ENCODE results near the gene TSFM. TPM values are rescaled to one million over a fixed set of nuclear protein-coding genes. Genes with fewer than 3 reads are reported as not detected.

TSFM gene
- total RNA-seq, 1 experiment from 2014 or later, result 58.5 TPM

DNA sequence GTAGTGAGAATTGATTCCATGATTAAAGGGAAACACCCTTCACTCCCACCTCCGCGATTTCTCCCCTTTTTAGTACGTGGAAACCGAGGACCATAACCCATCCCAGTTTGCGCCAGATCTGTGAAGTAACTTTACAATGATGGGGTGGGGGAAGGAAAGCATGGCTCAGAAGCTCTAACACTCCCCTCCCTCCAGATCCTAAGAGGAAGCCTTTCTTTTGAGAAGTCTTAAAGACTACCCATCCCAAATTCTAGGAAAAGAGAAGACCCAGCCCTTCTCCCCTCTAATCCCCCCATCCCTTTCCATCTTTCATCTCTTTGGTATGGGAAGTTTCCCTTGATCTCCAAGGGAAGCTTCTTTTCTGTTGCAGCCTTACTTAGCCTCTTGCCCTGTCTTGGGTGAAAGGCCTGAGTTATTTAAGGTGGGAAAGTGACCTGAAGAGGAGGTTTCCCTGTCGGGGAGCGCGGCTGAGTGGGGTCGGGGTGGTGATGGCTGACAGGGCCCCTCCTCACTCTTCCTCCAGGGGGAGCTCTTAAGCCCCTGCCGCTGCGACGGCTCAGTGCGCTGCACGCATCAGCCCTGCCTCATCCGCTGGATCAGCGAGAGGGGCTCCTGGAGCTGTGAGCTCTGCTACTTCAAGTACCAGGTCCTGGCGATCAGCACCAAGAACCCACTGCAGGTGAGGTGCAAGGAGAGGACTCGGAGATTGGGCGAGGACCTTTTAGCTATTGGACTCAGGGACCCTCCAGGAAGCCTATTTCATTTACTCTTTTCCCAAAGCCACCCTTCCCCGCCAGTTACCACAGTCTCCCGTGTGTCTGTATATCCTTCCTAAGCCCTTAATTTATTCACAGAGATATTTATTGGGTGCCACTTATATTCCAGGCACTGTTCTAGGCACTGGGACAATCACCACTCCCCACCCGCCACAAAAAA, 25.9 kb upstream of the TSFM start:
- CTCF ChIA-PET, result interaction anchor here (0.6 to 1.9 kb wide), 3 partner anchors 9 to 15 kb away, joined by 3 to 10 read pairs (median 4); partner anchors contain the start of genes CYP27B1 and METTL1
- TF ChIP-seq, protein P1, sequence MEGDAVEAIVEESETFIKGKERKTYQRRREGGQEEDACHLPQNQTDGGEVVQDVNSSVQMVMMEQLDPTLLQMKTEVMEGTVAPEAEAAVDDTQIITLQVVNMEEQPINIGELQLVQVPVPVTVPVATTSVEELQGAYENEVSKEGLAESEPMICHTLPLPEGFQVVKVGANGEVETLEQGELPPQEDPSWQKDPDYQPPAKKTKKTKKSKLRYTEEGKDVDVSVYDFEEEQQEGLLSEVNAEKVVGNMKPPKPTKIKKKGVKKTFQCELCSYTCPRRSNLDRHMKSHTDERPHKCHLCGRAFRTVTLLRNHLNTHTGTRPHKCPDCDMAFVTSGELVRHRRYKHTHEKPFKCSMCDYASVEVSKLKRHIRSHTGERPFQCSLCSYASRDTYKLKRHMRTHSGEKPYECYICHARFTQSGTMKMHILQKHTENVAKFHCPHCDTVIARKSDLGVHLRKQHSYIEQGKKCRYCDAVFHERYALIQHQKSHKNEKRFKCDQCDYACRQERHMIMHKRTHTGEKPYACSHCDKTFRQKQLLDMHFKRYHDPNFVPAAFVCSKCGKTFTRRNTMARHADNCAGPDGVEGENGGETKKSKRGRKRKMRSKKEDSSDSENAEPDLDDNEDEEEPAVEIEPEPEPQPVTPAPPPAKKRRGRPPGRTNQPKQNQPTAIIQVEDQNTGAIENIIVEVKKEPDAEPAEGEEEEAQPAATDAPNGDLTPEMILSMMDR (conservative IDR thresholded peaks at IDR 0.05; ENCODE audit: low read depth, low read length), result peak; percentile 73
- TF ChIP-seq EZH2 (IDR thresholded peaks at IDR 0.05; ENCODE audit: borderline replicate concordance, low read depth, low read length, poor library complexity, severe bottlenecking), result no peak
- Histone ChIP-seq H3K27ac (ENCODE audit: low read depth, low read length, poor library complexity, severe bottlenecking) (no peak overlapping the region), H3K4me3 (ENCODE audit: low read depth, low read length, poor library complexity, severe bottlenecking) (peak overlapping the region; percentile 60), H3K36me3 (ENCODE audit: insufficient read depth, low read length, poor library complexity, severe bottlenecking) (peaks cover 6% of the 10 kb centered on the region), H3K9me3 (ENCODE audit: low read depth, low read length, poor library complexity, severe bottlenecking) (no peaks in the 10 kb centered on the region), H3K27me3 (replicated peaks; ENCODE audit: insufficient read depth, low read depth, low read length, poor library complexity) (no peaks in the 10 kb centered on the region), H3K4me1 (ENCODE audit: insufficient read depth, low read length, poor library complexity, severe bottlenecking) (peaks cover 26% of the 10 kb centered on the region)
- POLR2A ChIA-PET (ENCODE audit: low non-redundant PET), result interaction anchor here (0.6 to 0.7 kb wide), 2 partner anchors 28 to 189 kb away, joined by 4 to 17 read pairs; no protein-coding TSS in a partner anchor
- intact Hi-C loops (cut with micrococcal nuclease; ENCODE audit: unreplicated experiment), result no loop called here
- BruUV-seq (replicated peaks), result no TSS peak
- DNase-seq (ENCODE audit: low spot score), result no peak

DNA sequence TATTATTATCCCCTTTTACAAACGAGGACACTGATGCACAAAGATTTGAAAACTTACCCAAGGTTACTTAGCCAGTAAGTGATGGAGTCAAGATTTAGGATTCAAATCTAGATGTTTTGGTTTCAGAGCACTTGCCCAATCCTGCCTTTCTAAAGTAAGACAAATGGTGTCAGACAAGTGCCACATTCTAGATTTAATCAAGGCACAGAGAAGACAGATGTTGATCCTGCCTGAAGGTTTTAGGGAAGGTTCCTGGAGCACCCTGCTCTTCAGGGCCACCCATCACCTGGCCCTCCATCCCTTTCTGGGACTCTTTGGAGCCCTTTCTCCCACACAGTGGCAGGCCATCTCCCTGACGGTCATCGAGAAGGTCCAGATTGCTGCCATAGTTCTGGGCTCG, 24.8 kb upstream of the TSFM start:
- POLR2A ChIA-PET (ENCODE audit: low non-redundant PET), result no interaction called here
- Histone ChIP-seq H3K4me1 (ENCODE audit: insufficient read depth, low read length, poor library complexity, severe bottlenecking) (peaks cover 24% of the 10 kb centered on the region), H3K36me3 (ENCODE audit: insufficient read depth, low read length, poor library complexity, severe bottlenecking) (peaks cover 6% of the 10 kb centered on the region), H3K9me3 (ENCODE audit: low read depth, low read length, poor library complexity, severe bottlenecking) (no peaks in the 10 kb centered on the region), H3K4me3 (ENCODE audit: low read depth, low read length, poor library complexity, severe bottlenecking) (no peak overlapping the region), H3K27me3 (replicated peaks; ENCODE audit: insufficient read depth, low read depth, low read length, poor library complexity) (no peaks in the 10 kb centered on the region), H3K27ac (ENCODE audit: low read depth, low read length, poor library complexity, severe bottlenecking) (no peak overlapping the region)
- intact Hi-C loops (cut with micrococcal nuclease; ENCODE audit: unreplicated experiment), result no loop called here
- DNase-seq (ENCODE audit: low spot score), result no peak
- no TSS peak for BruUV-seq (replicated peaks)
- CTCF ChIA-PET, result no interaction called here
- TF ChIP-seq, protein P1 (conservative IDR thresholded peaks at IDR 0.05; ENCODE audit: low read depth, low read length), result no peak

DNA sequence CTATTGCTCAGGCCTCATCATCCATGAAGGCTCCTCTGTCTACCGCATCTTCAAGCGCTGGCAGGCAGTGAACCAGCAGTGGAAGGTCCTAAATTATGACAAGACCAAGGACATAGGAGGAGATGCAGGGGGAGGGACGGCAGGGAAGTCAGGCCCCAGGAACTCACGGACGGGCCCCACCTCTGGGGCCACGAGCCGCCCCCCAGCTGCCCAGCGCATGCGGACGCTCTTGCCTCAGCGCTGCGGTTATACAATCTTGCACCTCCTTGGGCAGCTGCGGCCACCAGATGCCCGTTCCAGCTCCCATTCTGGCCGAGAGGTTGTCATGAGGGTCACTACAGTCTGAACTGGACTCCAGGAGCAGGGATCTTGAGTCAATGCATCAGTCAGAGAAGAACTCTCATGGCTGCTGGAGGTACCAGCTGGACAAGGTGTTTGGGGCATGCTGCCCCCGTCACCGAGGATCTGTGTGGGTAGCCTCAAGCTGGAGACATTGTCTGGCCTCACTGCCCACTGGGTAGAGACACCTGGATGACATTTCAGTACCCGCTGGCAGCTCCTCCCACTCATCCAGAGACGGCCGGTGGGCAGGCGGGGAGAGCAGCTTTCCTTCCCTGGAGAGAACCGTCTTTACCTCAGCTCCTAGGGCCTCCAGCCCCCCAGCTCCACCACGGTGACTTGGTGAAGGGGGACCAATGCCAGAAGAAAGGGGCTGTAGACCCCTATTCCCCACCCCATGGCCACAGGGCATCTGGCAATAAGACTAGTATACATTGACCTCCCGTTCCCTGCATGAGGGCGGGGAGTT, 23.8 kb upstream of the TSFM start:
- Histone ChIP-seq H3K27ac (ENCODE audit: low read depth, low read length, poor library complexity, severe bottlenecking) (no peak overlapping the region), H3K27me3 (replicated peaks; ENCODE audit: insufficient read depth, low read depth, low read length, poor library complexity) (peaks cover under 1% of the 10 kb centered on the region), H3K9me3 (ENCODE audit: low read depth, low read length, poor library complexity, severe bottlenecking) (no peaks in the 10 kb centered on the region), H3K36me3 (ENCODE audit: insufficient read depth, low read length, poor library complexity, severe bottlenecking) (peaks cover 6% of the 10 kb centered on the region), H3K4me3 (ENCODE audit: low read depth, low read length, poor library complexity, severe bottlenecking) (no peak overlapping the region), H3K4me1 (ENCODE audit: insufficient read depth, low read length, poor library complexity, severe bottlenecking) (peaks cover 15% of the 10 kb centered on the region)
- no peak for DNase-seq (ENCODE audit: low spot score)
- BruUV-seq (replicated peaks), result no TSS peak
- ChIA-PET POLR2A (ENCODE audit: low non-redundant PET) (interaction anchor here (0.6 kb wide), 1 partner anchor 14 kb away, joined by 9 read pairs; the partner anchor contains the start of gene TSPAN31), CTCF (no interaction called here)
- TF ChIP-seq, protein P1 (conservative IDR thresholded peaks at IDR 0.05; ENCODE audit: low read depth, low read length), result no peak
- TF ChIP-seq EZH2 (IDR thresholded peaks at IDR 0.05; ENCODE audit: borderline replicate concordance, low read depth, low read length, poor library complexity, severe bottlenecking), result no peak
- intact Hi-C loops (cut with micrococcal nuclease; ENCODE audit: unreplicated experiment), result no loop called here

Measured in A673 (cell line).